Spleen (tissue), 7 donors: ENCODE data around the gene ANKRD17.

ENCODE experiments used
- CTCF ChIP-seq, 11 experiments: fragments of 200-600 bp in 7 of 11; fragments of 450-650 bp in 4 of 11; sonication (generic) in 4 of 11; IDR thresholded peaks in 8 of 11; conservative IDR thresholded peaks in 3 of 11; 1 replicate in 7 of 11; 2 replicates in 4 of 11; pipeline versions ENCODE4 v1.4.0 to v1.8.0; 2016 to 2021; ENCODE audit warnings: antibody characterized with exemption in 11 of 11, inconsistent platforms in 4 of 11, mild to moderate bottlenecking in 1 of 11
- POLR2A ChIP-seq, 3 donors: fragments of 450-650 bp; IDR thresholded peaks; one replicate each; pipeline ENCODE4 v1.5.1; 2017; ENCODE audit warnings: antibody characterized with exemption in 3 of 3, mild to moderate bottlenecking in 1 of 3
- donor health status: DM: no; HTN: no; CAD: no; lungs with moderate emphysema.
- donor health status: DM: no; HTN: no; CAD: no.
- donor health status: DM: no; HTN: no; CAD: no.

GRCh38 chr4:73197220-73197619 lies 61.4 kb downstream of the ANKRD17 start:
- TF ChIP-seq CTCF (IDR thresholded peaks at IDR 0.05 in 8 of 11, conservative IDR thresholded peaks at IDR 0.05 in 3 of 11), result no peak
- TF ChIP-seq POLR2A (IDR thresholded peaks at IDR 0.05), result no peak
